Activated T-helper 9 cell treated with anti-CD3 and anti-CD28 coated beads, Interleukin-2, amount 50 U/mL, for 16 hours (primary cell): ENCODE results near the gene AHRR.

ENCODE experiments used
- DNase-seq: peaks from one replicate; pipeline ENCODE4 v3.0.0-alpha.2; 2020; ENCODE audit warnings: low read depth

AHRR gene

DNA sequence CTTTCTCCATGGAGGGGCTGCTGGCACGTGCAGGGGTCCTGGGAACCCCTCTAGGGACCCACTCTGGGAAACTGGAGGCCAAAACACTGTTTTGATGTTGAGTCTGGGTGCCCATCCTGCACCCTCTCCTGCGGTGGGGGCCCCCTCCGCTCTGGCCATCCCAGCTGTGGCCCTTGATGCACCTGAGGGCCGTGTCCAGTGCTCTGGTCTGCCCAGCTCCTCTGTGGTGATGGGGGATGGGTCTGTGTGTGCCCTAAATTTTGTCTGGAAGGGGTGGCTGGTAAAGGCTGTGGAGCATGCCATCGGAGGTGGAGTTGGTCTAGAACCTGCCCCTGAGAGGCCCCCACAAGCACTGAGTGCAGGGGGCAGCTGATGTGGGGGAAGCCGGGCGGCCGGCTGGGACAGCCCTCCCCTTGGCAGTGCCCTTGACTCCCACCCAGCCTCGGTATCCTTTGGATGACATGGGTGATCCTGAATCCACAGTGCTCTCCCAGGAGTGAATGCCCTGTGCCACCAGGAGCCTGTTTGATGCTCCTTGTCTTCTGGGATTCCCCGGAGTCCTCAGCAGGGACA, 26.3 kb downstream of the AHRR start:
- no peak for DNase-seq

DNA sequence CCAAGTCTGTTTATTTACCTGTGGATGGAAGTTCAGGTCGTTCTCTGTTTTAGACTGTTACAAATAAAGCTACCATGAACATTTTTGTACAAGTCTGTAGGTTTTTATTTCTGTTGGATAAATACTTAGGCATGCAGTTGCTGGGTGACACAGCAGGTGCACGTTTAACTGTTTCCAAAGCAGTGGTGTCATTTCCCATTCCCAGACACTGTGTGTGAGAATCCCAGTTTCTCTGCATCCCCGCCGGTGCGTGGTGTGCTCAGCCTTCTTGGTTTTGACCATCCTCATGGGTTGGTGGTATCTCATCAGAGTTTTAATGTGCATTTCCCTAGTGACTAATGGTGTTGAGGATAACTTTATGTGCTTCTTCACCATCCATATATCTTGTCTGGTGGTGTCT, 27.2 kb downstream of the AHRR start:
- DNase-seq, result no peak

DNA sequence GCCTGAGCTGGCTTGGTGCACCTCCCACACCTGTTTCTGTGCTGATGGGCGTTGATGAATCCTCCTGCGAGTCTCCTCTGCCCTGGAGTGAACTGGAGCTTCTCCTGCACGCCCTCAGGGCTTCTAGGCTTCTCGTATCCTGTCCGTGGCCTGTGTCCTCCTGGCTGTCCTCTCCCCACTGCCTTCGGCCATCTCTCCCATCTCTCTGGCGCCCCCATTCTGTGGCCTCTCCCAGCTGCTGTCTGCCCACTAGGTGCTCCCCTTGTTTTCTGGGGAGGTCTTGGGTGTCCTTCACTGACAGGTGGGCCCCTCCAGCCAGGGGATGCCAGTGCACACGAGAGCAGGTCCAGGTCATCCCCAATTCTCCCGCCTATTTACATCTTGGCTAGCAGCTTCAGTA, 28.8 kb downstream of the AHRR start:
- DNase-seq, result no peak

DNA sequence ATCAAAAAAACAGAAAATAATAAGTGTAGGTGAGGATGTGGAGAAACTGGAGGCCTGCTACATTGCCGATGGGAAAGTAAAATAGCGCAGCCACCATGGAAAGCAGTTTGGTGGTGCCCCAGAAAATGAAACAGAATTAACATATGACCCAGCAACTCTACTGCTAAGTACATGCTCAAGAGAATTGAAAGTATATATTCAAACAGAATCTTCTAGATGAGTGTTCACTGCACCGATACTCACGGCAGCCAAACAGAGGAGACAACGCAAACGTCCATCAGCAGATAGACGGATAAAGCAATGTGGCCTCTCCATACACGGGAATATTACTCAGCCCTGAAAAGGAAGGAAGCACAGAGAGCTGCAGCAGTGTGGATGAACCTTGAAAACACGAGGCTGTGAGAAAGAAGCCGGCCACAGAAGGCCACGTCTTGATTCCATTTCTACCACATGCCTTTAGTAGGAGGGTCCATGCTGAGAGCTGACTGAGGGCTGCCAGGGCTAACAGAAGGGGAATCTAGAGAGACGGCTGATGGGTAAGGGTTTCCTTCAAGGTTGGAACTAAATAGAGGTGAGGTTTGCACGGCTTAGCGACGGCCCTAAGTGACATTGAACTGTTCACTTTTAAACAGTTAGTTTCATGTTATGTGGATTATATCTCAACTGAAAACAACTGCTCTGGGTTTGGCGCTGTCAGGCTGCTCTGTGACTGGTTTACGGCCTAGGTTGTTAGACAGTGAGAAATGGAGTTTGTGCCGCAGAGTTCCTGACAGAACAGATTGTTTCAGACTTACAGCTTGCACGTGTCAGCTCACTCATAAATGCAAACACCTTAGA, 29.8 kb downstream of the AHRR start:
- DNase-seq, result no peak

DNA sequence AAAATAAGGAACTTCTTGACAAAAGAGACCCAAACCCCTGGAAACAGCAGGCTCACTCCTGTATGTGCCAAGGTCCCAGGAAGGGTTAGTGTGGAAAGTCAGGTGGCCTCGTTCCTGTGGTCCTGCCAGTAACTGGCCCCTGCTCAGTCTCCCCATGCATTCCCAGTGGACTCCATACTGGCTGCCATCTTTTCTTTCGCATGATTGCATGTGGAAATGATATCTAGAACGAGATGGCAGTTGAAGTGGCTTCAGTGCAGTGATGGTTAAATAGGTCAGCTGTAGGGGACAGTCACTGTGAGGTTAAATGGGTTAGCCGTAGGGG, 30.4 kb downstream of the AHRR start:
- no peak for DNase-seq

DNA sequence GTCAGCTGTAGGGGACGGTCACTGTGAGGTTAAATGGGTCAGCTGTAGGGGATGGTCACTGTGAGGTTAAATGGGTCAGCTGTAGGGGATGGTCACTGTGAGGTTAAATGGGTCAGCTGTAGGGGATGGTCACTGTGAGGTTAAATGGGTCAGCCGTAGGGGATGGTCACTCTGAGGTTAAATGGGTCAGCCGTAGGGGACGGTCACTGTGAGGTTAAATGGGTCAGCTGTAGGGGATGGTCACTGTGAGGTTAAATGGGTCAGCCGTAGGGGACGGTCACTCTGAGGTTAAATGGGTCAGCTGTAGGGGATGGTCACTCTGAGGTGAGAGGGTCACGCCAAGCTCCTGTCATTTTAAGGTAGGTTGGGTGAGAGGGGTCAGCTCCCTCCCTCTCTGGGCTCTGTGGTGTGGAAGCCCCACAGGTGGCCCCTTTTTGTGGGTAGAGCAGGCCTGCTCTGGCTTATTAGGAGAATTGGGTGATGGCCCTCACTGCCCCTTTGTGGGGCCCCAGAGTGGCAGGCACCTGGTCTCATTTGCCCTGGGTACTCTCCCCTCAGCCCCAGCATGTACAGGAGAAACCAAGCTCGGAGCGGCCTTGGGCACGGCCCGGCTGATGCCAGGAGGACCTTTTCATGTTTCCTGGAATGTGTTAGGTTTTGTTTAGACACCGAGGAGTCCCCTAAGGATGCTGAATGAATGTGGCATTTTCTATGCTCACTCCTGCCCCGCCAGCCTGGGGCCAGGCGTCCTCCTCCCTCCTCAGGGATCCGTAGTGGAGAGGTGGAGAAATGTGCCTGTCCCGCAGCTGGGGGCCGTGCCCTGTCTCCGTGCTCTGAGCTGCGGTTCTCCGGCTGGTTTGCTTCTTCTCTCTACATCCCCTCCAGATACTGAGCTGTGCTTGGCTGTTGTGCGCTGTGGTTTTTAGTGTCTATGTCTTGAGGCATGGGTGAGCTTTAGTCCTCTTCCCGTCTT, 31.4 kb downstream of the AHRR start:
- no peak for DNase-seq

DNA sequence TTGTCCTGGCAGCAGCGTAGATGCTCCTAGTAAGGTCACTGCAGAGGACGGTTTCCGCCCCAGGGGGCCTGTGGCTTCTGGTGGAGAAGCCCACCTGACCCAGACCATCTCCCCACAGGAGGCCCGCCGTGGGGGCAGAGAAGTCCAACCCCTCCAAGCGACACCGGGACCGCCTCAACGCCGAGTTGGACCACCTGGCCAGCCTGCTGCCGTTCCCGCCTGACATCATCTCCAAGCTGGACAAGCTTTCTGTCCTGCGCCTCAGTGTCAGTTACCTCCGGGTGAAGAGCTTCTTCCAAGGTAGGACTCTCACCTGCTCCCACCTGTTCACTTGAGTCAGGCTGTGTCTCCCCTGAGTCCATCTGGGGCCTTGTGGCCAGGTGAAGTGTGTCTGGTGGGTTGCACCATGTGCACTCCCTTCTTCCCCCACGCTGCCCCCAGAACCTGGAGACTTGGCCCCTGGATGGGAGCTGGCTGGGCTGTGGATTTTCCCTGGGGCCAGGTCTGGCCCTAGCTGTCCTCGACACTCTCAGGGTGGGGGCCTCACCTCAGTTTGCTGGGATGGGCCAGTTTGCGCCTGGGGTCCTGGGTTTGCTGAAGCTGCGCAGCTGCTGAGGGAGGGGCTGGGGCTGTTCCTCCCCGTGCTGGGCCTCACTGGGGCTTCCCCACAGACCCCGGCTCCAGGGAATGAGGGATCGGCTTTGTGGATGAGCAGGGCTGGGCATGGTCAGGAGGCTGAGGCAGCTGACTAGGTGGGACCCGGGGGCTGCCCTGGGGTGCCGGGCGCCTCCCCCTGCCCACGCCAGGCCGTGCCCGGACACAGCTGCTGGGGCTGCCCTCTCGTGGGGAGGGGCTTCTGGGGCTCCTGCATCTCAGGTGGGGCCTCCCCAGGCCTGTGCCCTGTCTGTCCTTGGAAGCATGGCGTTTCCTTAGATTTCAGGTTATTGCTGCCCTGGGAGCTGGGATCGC, 32.4 kb downstream of the AHRR start:
- DNase-seq, result no peak

DNA sequence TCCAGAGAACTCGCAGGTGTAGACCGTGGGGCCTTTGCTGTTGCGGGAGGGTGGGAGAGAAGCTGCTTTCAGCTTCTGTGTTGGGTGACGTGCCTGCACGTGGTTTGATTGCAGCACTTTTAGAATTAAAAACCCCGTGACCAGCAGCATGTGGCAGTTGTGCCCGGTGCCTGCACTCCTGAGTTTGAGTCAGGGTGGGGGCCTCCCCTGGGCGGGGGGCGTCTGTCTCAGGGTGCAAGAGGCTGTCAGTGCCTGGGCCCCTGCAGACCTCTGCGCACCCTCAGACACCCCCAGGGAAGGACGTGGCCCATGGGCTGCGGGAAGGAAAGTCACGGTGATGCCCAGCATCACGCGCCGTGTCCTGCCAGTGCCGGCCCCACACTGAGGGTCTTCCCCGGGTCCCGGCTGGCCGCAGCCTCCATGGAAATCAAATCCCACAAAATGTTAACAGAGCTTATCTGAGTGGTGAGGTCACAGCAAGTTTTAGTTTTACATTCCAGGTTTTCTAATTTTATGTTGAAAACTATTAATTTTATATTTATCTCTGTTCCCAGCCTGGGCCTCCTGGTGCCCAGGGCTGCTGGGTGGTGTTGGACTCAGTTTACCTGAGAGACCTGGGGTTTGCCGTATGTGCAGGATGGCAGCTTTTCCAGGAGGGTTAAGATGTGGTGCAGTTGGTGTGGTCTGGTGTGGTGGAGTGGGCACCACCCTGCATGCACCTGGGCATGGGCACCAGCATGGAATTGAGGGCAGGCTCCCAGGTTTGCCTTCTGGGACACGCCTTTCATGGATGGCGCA, 33.3 kb downstream of the AHRR start:
- no peak for DNase-seq

DNA sequence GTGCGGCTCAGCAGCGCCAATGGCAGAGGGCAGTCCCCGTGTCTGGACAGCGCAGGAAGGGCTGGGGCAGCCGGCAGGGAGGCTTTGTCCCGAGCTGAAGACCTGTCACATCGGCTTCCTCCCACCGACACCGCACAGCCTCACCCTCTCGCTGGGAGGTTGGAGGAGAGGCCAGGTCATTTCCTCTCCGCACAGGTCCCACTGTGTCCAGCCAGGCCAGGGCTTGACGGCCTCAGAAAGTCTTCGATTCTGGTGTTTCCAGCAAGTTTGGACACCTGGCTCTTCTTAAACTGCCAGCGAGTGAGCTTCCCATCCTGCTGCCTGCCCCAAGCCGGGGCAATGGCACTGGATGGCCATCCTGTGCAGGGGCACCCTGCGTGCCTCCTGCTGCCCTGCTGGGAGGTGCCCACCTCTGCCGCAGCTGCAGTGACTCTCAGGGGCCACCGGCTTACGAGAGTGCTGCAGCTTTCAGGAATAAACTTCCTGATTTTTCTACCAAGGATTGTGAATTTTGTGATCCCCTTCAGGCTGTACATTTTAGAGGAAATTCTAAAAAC, 33.9 kb downstream of the AHRR start:
- DNase-seq, result no peak

DNA sequence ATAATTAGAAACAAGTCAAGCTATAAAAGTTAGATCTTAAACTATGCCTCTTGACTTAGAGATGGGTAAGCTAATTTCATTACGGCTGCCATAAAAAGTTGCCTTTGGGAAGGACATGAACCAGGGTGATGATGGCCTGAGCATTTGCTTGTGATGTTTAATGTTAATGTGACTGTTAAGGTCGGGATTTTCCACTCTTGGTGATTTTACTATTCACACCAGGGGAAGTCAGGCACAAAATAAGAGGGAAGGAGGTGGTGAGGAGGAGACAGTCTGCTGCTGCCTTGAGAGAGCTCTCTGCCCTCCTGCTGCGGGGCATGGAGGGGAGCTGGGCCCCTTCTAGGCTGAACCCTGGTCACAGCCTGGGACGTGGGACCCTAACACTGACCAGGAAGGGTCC, 34.4 kb downstream of the AHRR start:
- no peak for DNase-seq

DNA sequence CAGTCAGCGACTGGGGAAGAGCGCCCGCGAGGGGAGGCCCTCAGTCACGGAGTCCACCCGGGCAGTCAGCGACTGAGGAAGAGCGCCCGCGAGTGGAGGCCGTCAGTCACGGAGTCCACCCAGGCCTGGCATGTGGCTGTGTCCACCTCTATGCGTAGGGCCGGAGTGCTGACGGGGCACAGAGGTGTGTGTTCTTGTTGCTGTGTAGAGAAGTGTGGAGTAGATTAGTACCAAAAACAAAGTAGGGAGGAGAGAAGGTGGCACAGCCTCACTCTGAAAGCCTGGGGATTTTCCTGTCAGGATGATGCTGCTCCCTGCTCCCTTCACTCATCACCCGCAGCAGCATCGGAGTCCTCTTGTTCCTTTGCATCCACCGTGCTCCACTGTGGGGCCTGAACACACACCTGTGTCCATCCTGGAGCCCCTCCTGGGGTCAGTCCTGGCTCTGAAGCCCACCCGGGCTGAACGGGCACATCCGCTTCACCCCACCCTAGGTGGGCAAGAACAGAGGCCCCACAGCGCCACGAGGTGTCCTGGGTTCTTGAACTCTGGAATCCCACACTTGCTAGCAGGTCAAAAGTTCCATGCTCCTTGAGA, 37.9 kb downstream of the AHRR start:
- DNase-seq, result no peak

DNA sequence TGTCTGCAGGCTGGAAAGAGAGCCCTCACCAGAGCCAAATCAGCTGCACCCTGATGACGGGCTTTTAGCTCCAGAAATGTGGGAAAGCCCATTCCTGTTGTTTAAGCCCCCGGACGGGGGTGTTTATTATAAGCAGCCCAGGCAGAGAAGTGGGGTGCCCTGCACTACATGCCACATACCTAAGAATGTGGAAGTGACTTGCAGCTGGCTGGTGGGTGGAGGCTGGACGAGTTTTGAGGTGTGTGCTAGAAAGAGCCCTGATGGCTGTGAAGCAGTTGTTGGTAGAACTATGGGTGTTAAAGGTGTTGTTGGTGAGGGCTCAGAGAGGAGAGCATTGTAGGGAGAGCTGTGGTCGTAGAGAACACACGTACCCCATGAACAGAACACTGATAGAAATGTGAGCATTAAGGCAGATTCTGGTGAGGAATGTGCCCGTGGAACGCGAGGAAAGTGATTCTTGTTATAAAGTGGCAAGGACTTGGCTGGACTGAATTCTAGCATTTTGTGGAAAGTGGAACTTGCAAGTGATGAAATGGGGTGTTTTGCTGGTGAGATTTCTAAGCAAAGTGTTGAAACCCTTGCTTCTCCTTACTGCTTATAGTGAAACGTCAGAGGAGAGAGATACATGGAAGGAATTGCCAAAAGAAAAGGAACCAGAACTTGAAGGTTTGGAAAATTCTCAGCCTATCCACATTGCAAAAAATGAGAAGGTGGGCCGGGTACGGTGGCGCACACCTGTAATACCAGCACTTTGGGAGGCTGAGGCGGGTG, 38.9 kb downstream of the AHRR start:
- DNase-seq, result no peak

DNA sequence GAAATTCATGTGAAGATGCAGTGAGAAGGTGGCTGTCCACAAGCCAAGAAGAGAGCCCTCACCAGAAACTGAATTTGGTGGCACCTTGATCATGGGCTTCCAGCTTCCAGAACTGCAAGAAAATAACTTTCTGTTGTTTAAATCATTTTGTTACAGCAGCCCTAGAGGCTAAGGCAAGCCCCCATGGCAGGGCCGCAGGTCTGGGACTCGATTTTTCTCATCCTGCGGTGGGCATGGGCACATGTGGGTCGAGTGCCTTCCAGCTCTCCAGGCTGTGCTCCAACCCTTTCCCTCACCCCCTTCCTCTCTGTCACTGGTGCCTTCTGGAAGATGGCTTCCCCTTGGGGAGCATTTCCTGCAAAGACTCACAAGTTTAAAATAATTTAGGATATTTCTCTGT, 40.7 kb downstream of the AHRR start:
- no peak for DNase-seq

DNA sequence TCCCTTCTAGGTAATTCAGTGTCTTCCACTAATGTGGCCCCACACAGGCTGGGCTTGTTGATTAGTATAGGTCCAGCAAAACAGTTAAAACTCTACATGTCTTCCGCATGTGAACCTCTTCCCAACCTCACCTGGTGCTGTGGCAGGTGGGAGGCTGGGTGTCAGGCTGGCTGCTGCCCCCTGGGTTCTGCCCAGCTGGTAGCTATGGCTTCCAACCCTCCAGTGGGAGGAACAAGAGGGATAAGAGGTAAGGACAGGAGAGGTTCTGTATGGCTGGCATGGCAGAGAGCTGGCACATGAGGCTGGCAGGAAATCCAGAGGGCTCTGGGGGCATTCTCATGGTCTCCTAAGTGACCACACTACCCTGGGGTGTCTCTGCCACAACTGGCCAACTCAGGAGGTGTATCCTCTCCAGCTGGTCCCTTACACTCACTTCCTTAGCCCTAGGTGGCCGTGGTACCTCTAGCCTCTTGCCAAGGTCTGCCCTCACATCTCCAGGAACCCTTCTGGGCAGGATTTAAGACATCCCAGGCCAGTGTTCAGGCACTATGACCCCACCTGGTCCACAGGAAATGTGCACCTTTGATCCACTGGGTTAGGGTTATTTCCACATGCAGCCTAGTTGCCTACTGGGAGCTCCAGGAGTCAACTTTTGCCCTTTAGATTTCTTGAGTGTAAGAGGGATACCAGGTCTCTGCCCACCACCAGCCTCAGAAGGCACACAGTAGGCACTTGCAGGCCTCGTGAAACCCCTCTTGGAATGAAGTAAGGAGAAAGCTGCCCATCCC, 41.7 kb downstream of the AHRR start:
- DNase-seq, result no peak

DNA sequence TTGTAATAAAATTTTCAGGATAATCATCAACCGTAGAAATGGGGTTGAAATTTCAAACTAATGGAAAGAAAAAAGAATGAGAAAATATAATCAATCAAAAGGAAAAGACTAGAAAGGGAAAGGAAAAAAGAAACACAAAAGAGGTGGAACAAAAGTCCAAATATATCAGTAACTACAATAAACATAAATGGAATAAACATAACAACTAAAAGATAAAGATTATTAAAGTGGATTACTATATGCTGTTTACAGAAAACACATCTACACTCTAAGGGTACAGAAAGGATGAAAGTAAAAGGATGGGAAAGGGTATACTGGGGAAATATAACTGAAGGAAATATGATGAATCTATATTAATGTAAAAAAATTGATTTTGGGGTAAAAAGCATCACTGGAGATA, 43.0 kb downstream of the AHRR start:
- DNase-seq, result no peak

DNA sequence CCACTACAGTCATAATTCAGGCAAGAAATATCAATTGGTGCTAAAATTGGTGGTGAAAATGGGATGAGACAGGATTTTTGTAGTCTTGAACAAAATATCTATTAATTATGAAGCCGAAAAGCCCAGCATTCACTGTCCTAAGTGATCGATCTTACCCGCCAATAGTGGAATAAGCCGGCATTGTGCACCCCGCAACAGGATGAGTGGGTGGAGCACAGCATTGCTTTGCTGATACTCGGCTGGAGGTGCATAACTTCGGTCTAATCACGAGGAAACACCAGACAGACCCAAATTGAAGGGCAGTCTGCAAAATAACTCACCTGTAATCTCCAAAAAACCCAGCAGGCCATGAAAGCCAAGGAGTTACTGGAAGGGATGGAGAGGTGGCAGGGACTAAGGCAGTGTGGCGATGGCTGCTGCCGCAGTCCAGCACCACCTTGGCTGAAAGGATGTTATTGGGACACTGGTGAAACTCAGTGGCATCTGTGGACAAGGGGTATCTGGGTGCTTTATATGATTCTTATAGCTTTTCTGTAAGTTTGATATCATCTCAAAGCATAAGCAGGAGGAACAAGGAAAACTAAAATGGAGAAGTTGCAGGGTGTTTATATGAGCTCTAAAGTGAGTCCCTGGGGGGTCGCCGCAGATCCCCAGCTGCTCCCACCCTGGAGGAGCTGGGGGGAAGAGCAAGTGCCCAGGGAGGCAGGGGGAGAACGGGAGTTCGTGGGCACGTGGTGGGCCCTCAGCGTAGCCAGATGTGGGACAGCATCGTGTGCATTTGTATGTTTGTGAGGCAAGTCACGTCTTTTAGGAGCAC, 45.2 kb downstream of the AHRR start:
- no peak for DNase-seq

DNA sequence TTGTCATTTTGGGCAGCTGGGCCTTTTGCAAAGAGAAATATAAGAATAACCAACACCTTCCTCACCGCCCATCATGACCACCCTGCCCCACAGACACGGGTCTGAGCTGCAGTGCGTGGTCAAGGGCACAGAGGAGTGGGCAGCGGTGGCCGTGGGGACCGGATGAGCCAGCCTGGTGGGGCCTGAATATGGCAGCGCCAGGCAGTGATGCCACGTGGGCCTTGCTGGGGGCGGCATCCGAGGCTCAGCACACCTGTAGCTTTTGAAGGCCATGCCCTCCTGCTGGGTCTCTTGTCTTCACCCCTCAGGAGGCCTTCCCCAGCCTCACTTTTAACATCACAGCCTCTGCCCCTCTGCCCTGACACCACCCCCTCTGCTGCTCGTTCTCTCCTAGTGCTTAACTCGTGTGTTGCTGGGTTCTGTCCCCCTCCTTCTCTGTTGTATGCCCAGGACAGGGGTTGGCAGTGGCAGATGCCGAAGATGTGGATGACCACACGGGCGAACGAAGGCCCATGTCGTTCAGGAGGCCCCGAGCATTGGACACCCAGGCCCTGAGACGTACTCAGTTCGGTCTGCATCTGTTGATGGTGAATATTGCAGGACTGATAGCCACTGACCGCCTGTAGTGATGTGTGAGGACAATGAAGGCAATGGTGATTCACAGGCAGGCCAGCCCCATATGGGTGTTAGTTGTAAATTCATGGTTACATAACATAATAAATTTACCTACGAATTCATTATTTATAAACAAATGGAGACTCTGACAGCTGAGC, 46.0 kb downstream of the AHRR start:
- DNase-seq, result no peak
